ENCODE results near the gene ANKRD11. TPM values are rescaled to one million over a fixed set of nuclear protein-coding genes. Genes with fewer than 3 reads are reported as not detected.

Gene ANKRD11
- total RNA-seq, 1 experiment from 2014 or later, result 266 TPM

DNA sequence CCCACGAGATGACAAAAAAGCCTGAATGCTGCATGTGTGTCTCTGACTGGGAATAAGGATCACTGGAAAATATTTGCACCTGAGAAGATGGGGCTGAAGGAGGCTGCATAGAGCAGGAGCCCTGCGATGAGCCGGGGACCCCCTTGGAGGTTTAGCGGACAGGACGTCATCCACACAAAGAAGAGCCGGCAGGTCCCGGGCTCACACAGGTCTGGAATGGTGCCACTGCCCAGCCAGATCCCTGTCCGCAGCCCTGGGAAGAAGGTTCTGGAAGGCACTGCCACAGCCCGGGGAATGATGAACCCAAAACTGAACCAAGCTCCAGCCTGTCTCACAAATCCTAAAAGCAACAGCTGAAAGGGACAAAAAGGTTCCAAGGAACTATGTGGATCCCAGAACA, 101.8 kb downstream of the ANKRD11 start (continued):
- TF ChIP-seq, protein P1, sequence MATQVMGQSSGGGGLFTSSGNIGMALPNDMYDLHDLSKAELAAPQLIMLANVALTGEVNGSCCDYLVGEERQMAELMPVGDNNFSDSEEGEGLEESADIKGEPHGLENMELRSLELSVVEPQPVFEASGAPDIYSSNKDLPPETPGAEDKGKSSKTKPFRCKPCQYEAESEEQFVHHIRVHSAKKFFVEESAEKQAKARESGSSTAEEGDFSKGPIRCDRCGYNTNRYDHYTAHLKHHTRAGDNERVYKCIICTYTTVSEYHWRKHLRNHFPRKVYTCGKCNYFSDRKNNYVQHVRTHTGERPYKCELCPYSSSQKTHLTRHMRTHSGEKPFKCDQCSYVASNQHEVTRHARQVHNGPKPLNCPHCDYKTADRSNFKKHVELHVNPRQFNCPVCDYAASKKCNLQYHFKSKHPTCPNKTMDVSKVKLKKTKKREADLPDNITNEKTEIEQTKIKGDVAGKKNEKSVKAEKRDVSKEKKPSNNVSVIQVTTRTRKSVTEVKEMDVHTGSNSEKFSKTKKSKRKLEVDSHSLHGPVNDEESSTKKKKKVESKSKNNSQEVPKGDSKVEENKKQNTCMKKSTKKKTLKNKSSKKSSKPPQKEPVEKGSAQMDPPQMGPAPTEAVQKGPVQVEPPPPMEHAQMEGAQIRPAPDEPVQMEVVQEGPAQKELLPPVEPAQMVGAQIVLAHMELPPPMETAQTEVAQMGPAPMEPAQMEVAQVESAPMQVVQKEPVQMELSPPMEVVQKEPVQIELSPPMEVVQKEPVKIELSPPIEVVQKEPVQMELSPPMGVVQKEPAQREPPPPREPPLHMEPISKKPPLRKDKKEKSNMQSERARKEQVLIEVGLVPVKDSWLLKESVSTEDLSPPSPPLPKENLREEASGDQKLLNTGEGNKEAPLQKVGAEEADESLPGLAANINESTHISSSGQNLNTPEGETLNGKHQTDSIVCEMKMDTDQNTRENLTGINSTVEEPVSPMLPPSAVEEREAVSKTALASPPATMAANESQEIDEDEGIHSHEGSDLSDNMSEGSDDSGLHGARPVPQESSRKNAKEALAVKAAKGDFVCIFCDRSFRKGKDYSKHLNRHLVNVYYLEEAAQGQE (IDR thresholded peaks at IDR 0.05; ENCODE audit: low read depth), result no peak
- TF ChIP-seq POLR2AphosphoS5 (IDR thresholded peaks at IDR 0.05; ENCODE audit: low read depth, low read length), result no peak
- no peak for TF ChIP-seq TCF7L2 (IDR thresholded peaks at IDR 0.05; ENCODE audit: borderline replicate concordance, extremely low read depth, insufficient read depth, insufficient read length)
- no peak for TF ChIP-seq EZH2 (IDR thresholded peaks at IDR 0.05)
- TF ChIP-seq, protein P2, sequence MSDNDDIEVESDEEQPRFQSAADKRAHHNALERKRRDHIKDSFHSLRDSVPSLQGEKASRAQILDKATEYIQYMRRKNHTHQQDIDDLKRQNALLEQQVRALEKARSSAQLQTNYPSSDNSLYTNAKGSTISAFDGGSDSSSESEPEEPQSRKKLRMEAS (IDR thresholded peaks at IDR 0.05), result no peak
- TF ChIP-seq, protein P3, sequence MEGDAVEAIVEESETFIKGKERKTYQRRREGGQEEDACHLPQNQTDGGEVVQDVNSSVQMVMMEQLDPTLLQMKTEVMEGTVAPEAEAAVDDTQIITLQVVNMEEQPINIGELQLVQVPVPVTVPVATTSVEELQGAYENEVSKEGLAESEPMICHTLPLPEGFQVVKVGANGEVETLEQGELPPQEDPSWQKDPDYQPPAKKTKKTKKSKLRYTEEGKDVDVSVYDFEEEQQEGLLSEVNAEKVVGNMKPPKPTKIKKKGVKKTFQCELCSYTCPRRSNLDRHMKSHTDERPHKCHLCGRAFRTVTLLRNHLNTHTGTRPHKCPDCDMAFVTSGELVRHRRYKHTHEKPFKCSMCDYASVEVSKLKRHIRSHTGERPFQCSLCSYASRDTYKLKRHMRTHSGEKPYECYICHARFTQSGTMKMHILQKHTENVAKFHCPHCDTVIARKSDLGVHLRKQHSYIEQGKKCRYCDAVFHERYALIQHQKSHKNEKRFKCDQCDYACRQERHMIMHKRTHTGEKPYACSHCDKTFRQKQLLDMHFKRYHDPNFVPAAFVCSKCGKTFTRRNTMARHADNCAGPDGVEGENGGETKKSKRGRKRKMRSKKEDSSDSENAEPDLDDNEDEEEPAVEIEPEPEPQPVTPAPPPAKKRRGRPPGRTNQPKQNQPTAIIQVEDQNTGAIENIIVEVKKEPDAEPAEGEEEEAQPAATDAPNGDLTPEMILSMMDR (IDR thresholded peaks at IDR 0.05 in 2 of 3, conservative IDR thresholded peaks at IDR 0.05 in 1 of 3; ENCODE audit: borderline replicate concordance in 1 of 3, insufficient read depth in 1 of 3, low read depth in 2 of 3, low read length in 2 of 3), result no peak

All from HCT116 (cell line).